ENCODE results near the gene SH3BGR. TPM values are rescaled to one million over a fixed set of nuclear protein-coding genes. Genes with fewer than 3 reads are reported as not detected.

SH3BGR gene
- total and polyA plus RNA-seq, 2 of the 8 experiments (the other 6 are each of a cell fraction or from before 2014, with no cell fraction given): 2.1 to 5.9 TPM

GRCh38 chr21:39499156-39499555, 47.4 kb downstream of the SH3BGR start:
- no peaks in the 10 kb centered on the region; the same call in 1 of the 2 replicates for H3K79me1 ChIP-seq (ENCODE audit: low read depth, low read length)
- no peak overlapping the region for H3K9ac ChIP-seq (replicated peaks in 1 of 4; ENCODE audit: extremely low read depth in 1 of 4, low read depth in 3 of 4, low read length in 3 of 4)
- H2AFZ ChIP-seq (ENCODE audit: low read length): no peak overlapping the region
- ChIA-PET CTCF (ENCODE audit: partially characterized antibody) (interaction anchor here (1.3 kb wide), 1 partner anchor 56 kb away, joined by 3 read pairs; no protein-coding TSS in a partner anchor), POLR2A (ENCODE audit: partially characterized antibody) (no interaction called here)
- no peak for TF ChIP-seq E2F6 (IDR thresholded peaks at IDR 0.05)
- TF ChIP-seq, protein P1, sequence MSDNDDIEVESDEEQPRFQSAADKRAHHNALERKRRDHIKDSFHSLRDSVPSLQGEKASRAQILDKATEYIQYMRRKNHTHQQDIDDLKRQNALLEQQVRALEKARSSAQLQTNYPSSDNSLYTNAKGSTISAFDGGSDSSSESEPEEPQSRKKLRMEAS (IDR thresholded peaks at IDR 0.05): no peak
- no peak for TF ChIP-seq BACH1 (IDR thresholded peaks at IDR 0.05; ENCODE audit: low read length)
- TF ChIP-seq YY1 (IDR thresholded peaks at IDR 0.05; ENCODE audit: low read depth, low read length): no peak
- TF ChIP-seq JUN (IDR thresholded peaks at IDR 0.05; ENCODE audit: low read depth, low read length): no peak
- no peak for TF ChIP-seq TAF1 (IDR thresholded peaks at IDR 0.05; ENCODE audit: low read depth, low read length)
- TF ChIP-seq EZH2 (IDR thresholded peaks at IDR 0.05; ENCODE audit: low read depth, low read length, severe bottlenecking): no peak
- no peak for TF ChIP-seq TBP (IDR thresholded peaks at IDR 0.05; ENCODE audit: low read depth, low read length)
- no peak for TF ChIP-seq CBX8 (IDR thresholded peaks at IDR 0.05; ENCODE audit: borderline replicate concordance, low read depth, low read length)
- TF ChIP-seq RAD21 (IDR thresholded peaks at IDR 0.05 in 1 of 2, conservative IDR thresholded peaks at IDR 0.05 in 1 of 2; ENCODE audit: low read depth in 2 of 2, low read length in 2 of 2): no peak
- no peak for TF ChIP-seq KDM1A (IDR thresholded peaks at IDR 0.05; ENCODE audit: borderline replicate concordance, low read length)
- TF ChIP-seq NANOG (IDR thresholded peaks at IDR 0.05; ENCODE audit: insufficient read depth, low read depth, low read length, poor library complexity, severe bottlenecking): no peak
- H3K9me3 ChIP-seq (ENCODE audit: insufficient read depth in 2 of 2, low read depth in 1 of 2, low read length in 1 of 2): peaks cover 3 to 5% of the 10 kb centered on the region in 2 experiments; a peak in 1 of 4 replicates
- no peaks in the 10 kb centered on the region for H3K27me3 ChIP-seq (replicated peaks in 1 of 4; ENCODE audit: control insufficient read depth in 3 of 4, extremely low read depth in 1 of 4, insufficient read depth in 3 of 4, low read length in 3 of 4)
- no peak overlapping the region for H3K4me2 ChIP-seq (ENCODE audit: insufficient read depth in 1 of 2, low read depth in 2 of 2, low read length in 2 of 2)
- no peak overlapping the region for H2BK20ac ChIP-seq (ENCODE audit: low read length)
- H3K4me3 ChIP-seq (ENCODE audit: extremely low read depth in 1 of 4, insufficient read depth in 2 of 4, low read depth in 3 of 4, low read length in 4 of 4): no peak overlapping the region
- no peak overlapping the region for H3K14ac ChIP-seq (ENCODE audit: insufficient read length)
- no peak overlapping the region for H3K23ac ChIP-seq (ENCODE audit: insufficient read length)
- H3K4ac ChIP-seq (replicated peaks; ENCODE audit: insufficient read length, low read depth, low read length): no peak overlapping the region
- FAIRE-seq: no peak
- no peak overlapping the region for H2BK15ac ChIP-seq (ENCODE audit: low read length)
- 78% methylated on average over 1 of the region's 1 CpG; no CpG with 5 or more reads in 1 of the 2 experiments for WGBS, 2 experiments (ENCODE audit: extremely low coverage in 1 of 2, insufficient coverage in 1 of 2, insufficient read length in 1 of 2, insufficient replicate concordance in 2 of 2, low coverage in 1 of 2, low lambda C conversion rate in 2 of 2, missing lambda C conversion rate in 1 of 2)
- no peaks in the 10 kb centered on the region for H3K4me1 ChIP-seq (replicated peaks in 1 of 4; ENCODE audit: control insufficient read depth in 3 of 4, insufficient read depth in 4 of 4, low read length in 3 of 4)
- H3K79me2 ChIP-seq (ENCODE audit: control insufficient read depth in 1 of 2, insufficient read depth in 2 of 2, low read length in 2 of 2): no peaks in the 10 kb centered on the region
- H4K8ac ChIP-seq (ENCODE audit: extremely low read depth, insufficient read depth, low read length): no peak overlapping the region
- no peak overlapping the region for H2AK5ac ChIP-seq (ENCODE audit: low read depth, low read length)
- no peak overlapping the region for H2BK12ac ChIP-seq (ENCODE audit: low read depth, low read length)
- H2BK5ac ChIP-seq (ENCODE audit: low read depth, low read length): no peak overlapping the region
- H3K23me2 ChIP-seq (ENCODE audit: low read depth, low read length): peaks cover 3% of the 10 kb centered on the region; the same call in 1 of the 2 replicates
- no peak overlapping the region for H4K5ac ChIP-seq (ENCODE audit: insufficient read length, low read depth, low read length)
- H4K20me1 ChIP-seq (replicated peaks in 1 of 2; ENCODE audit: control insufficient read depth in 1 of 2, insufficient read depth in 2 of 2, low read length in 2 of 2): no peaks in the 10 kb centered on the region
- no peak overlapping the region for H4K91ac ChIP-seq (replicated peaks; ENCODE audit: insufficient read length, low read length)
- H3K27ac ChIP-seq (ENCODE audit: low read depth, low read length): no peak overlapping the region
- no peak for DNase-seq (ENCODE audit: low read depth in 1 of 2, low spot score in 2 of 2)
- peak overlapping the region; percentile 42 for H3K56ac ChIP-seq (replicated peaks; ENCODE audit: insufficient read length, low read depth, low read length)
- no peak overlapping the region for H3K18ac ChIP-seq (ENCODE audit: extremely low read depth, low read length)
- H3K36me3 ChIP-seq (ENCODE audit: control insufficient read depth in 2 of 4, insufficient read depth in 4 of 4, low read length in 3 of 4): no peaks in the 10 kb centered on the region
- H2BK120ac ChIP-seq (replicated peaks; ENCODE audit: low read depth, low read length): no peak overlapping the region
